Tibial nerve (tissue), 4 donors: Measurements from ENCODE around the gene PDZD2.

Experiments
- EP300 ChIP-seq, 2 donors: sonication (generic); formaldehyde crosslinking; IDR thresholded peaks; one replicate each; pipeline ENCODE4 v1.6.1; 2017; ENCODE audit warnings: antibody characterized with exemption in 2 of 2, mild to moderate bottlenecking in 1 of 2
- POLR2A ChIP-seq, 2 donors: fragments of 450-650 bp; IDR thresholded peaks; one replicate each; pipeline ENCODE4 v1.6.1; 2017; ENCODE audit warnings: antibody characterized with exemption in 2 of 2, mild to moderate bottlenecking in 2 of 2, moderate library complexity in 2 of 2
- TF ChIP-seq, protein P1 (sequence below), 5 experiments: fragments of 200-600 bp in 3 of 5; fragments of 450-650 bp in 2 of 5; sonication (generic) in 3 of 5; IDR thresholded peaks; one replicate each; pipeline ENCODE4 v1.5.1; 2016 to 2019; ENCODE audit warnings: antibody characterized with exemption in 5 of 5, mild to moderate bottlenecking in 3 of 5, moderate library complexity in 2 of 5

DNA sequence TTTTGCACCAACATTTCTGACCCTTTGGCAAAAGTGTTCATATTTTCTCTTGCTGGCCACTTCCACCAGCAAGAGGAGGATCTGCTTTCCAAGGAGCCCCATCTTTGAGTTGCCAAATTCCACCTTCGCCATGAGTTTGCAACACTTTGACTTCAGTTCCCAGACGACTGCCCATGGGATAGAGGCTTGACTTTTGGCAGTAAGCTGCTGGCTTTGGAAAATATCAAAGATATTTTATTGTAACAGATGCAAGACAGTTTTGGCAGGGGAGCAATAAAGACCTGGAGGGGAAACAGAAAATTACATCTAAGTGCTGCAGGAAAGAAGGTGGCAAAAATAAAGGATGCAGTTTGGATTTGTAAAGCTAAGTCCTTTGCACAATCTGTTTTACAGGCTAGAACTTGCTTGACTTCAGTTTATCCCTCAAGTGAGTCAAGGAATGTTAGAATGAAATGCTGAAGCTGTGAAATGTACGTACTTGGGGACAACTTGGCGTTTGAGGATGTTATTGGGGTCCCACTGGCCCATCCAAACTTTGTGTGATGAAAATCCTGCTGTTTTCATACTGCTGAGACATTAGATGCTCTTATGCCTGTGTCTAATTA lies 302.3 kb downstream of the PDZD2 start:
- TF ChIP-seq, protein P1, sequence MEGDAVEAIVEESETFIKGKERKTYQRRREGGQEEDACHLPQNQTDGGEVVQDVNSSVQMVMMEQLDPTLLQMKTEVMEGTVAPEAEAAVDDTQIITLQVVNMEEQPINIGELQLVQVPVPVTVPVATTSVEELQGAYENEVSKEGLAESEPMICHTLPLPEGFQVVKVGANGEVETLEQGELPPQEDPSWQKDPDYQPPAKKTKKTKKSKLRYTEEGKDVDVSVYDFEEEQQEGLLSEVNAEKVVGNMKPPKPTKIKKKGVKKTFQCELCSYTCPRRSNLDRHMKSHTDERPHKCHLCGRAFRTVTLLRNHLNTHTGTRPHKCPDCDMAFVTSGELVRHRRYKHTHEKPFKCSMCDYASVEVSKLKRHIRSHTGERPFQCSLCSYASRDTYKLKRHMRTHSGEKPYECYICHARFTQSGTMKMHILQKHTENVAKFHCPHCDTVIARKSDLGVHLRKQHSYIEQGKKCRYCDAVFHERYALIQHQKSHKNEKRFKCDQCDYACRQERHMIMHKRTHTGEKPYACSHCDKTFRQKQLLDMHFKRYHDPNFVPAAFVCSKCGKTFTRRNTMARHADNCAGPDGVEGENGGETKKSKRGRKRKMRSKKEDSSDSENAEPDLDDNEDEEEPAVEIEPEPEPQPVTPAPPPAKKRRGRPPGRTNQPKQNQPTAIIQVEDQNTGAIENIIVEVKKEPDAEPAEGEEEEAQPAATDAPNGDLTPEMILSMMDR (IDR thresholded peaks at IDR 0.05): no peak
- TF ChIP-seq EP300 (IDR thresholded peaks at IDR 0.05) (peak in 1 of 2 donors; percentile 26), POLR2A (IDR thresholded peaks at IDR 0.05) (no peak)
